CD4-positive, CD25-positive, alpha-beta regulatory T cell (primary cell): ENCODE results near the gene DSCAM. TPM values are rescaled to one million over a fixed set of nuclear protein-coding genes. Genes with fewer than 3 reads are reported as not detected.

Source experiments
- ATAC-seq, 2 donors: fragments of 150-1000 bp; cut with Tn5 transposase; one replicate each; pipeline ENCODE4 v1.10.0; 2021; ENCODE audit warnings: low read depth in 2 of 2, moderate number of reproducible peaks in 2 of 2, moderate library complexity in 1 of 2
- DNase-seq, 3 donors: peaks; one replicate each; pipeline versions ENCODE4 v3.0.0 to v3.0.0-alpha.2; 2012 to 2022; ENCODE audit warnings: mixed read lengths in 1 of 3
- H3K27ac ChIP-seq: one replicate; pipeline ENCODE4 v1.7.0; 2013; ENCODE audit warnings: mild to moderate bottlenecking, low read length; ENCODE audit not compliant: insufficient read depth, poor library complexity, severe bottlenecking
- H3K27me3 ChIP-seq: one replicate; pipeline ENCODE4 v1.7.0; 2013; ENCODE audit warnings: low read length; ENCODE audit not compliant: control insufficient read depth, insufficient read depth
- H3K36me3 ChIP-seq: one replicate; pipeline ENCODE4 v1.7.0; 2013; ENCODE audit warnings: mild to moderate bottlenecking, low read length, moderate library complexity; ENCODE audit not compliant: control insufficient read depth, insufficient read depth
- H3K4me1 ChIP-seq: 2 replicates; pipeline ENCODE4 v1.7.0; 2013; ENCODE audit warnings: mild to moderate bottlenecking, low read length; ENCODE audit not compliant: insufficient read depth, control insufficient read depth, poor library complexity, severe bottlenecking
- H3K4me3 ChIP-seq: one replicate; pipeline ENCODE4 v1.7.0; 2013; ENCODE audit warnings: low read depth, mild to moderate bottlenecking, low read length, moderate library complexity
- H3K9me3 ChIP-seq, 2 experiments: 1 replicate in 1 of 2; 2 replicates in 1 of 2; pipeline ENCODE4 v1.7.0; 2013; ENCODE audit warnings: low read length in 2 of 2, mild to moderate bottlenecking in 1 of 2, moderate library complexity in 1 of 2; ENCODE audit not compliant: control insufficient read depth in 2 of 2
- H3K27ac Mint-ChIP-seq, 3 donors: one replicate each; pipeline ENCODE4 v1.8.0; 2020 to 2022; ENCODE audit warnings: mild to moderate bottlenecking in 3 of 3, mixed read lengths in 3 of 3, moderate library complexity in 2 of 3
- H3K27me3 Mint-ChIP-seq: one replicate; pipeline ENCODE4 v1.8.0; 2022; ENCODE audit warnings: mild to moderate bottlenecking, mixed read lengths
- H3K36me3 Mint-ChIP-seq: one replicate; pipeline ENCODE4 v1.8.0; 2020; ENCODE audit warnings: mixed read lengths
- H3K4me1 Mint-ChIP-seq, 4 donors: one replicate each; pipeline ENCODE4 v1.8.0; 2020 to 2022; ENCODE audit warnings: mixed read lengths in 4 of 4, mild to moderate bottlenecking in 1 of 4
- H3K4me3 Mint-ChIP-seq, 4 donors: one replicate each; pipeline ENCODE4 v1.8.0; 2020 to 2022; ENCODE audit warnings: mild to moderate bottlenecking in 4 of 4, mixed read lengths in 4 of 4, moderate library complexity in 3 of 4
- H3K9me3 Mint-ChIP-seq, 7 donors: one replicate each; pipeline ENCODE4 v1.8.0; 2020 to 2022; ENCODE audit warnings: mixed read lengths in 7 of 7, mild to moderate bottlenecking in 3 of 7, moderate library complexity in 2 of 7
- polyA plus RNA-seq, 4 donors: library from polyadenylated mRNA; unstranded; fragments of 300-500 nt; fragmentation: Illumina TruSeq; gene quantifications; one replicate each; pipeline ENCODE4 v1.2.3, GENCODE V29; 2021
- total RNA-seq: library from RNA; stranded (reverse); gene quantifications from one replicate; pipeline ENCODE4 v1.2.3, GENCODE V29; 2022

Gene DSCAM
- total and polyA plus RNA-seq, 5 donors from 2014 or later = not detected

DNA sequence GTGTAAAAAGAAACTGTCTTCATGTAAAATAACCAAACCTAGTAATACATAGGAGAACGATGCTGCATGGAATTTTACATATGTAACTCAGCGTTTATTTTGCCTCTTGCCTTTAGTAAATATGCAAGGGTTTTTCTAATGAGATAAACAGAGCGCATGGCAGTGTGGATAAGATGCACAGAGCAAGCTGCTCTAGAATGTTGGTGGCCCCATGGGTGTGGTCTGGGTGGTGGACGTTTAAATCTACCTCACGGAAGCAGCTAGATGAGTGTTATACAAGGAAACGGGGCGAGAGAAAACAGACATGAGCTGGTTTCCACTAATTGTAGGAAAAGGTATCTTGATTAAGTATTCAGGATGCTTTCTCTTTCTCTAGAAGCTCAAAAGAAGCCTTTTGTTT lies 205.9 kb downstream of the DSCAM start:
- Mint-ChIP-seq H3K4me1 (no peaks in the 10 kb centered on the region), H3K4me3 (no peak overlapping the region)
- H3K9me3 ChIP-seq = peaks cover 0 to 2% of the 10 kb centered on the region in 2 experiments

GRCh38 chr21:40640266-40640789 lies 206.6 kb downstream of the DSCAM start:
- Histone ChIP-seq H3K4me1 (no peaks in the 10 kb centered on the region), H3K27ac (no peak overlapping the region), H3K9me3 (peaks cover 0 to 2% of the 10 kb centered on the region in 2 experiments), H3K4me3 (no peak overlapping the region), H3K36me3 (no peaks in the 10 kb centered on the region), H3K27me3 (no peaks in the 10 kb centered on the region)
- no peaks in the 10 kb centered on the region for H3K36me3 Mint-ChIP-seq
- no peaks in the 10 kb centered on the region for H3K27me3 Mint-ChIP-seq
- H3K4me3 Mint-ChIP-seq = no peak overlapping the region
- no peak for ATAC-seq
- no peak overlapping the region for H3K27ac Mint-ChIP-seq
- no peaks in the 10 kb centered on the region for H3K4me1 Mint-ChIP-seq
- peaks cover 2 to 7% (median 4%) of the 10 kb centered on the region in 7 donors for H3K9me3 Mint-ChIP-seq
- DNase-seq = no peak

More for the DNA sequence above, 205.9 kb downstream of the DSCAM start:
- Mint-ChIP-seq H3K36me3 (no peaks in the 10 kb centered on the region), H3K27ac (no peak overlapping the region), H3K9me3 (peaks cover 2 to 6% (median 4%) of the 10 kb centered on the region in 7 donors), H3K27me3 (no peaks in the 10 kb centered on the region)
- no peaks in the 10 kb centered on the region for H3K4me1 ChIP-seq
- H3K27ac ChIP-seq = no peak overlapping the region
- ATAC-seq = no peak
- H3K4me3 ChIP-seq = no peak overlapping the region
- no peaks in the 10 kb centered on the region for H3K36me3 ChIP-seq
- H3K27me3 ChIP-seq = no peaks in the 10 kb centered on the region
- no peak for DNase-seq

- Mint-ChIP-seq H3K36me3 (no peaks in the 10 kb centered on the region), H3K4me1 (no peaks in the 10 kb centered on the region), H3K27me3 (no peaks in the 10 kb centered on the region), H3K9me3 (peaks cover 0 to 7% (median 4%) of the 10 kb centered on the region in 7 donors), H3K27ac (no peak overlapping the region), H3K4me3 (no peak overlapping the region)
- ATAC-seq (no peak), DNase-seq (no peak)
- Histone ChIP-seq H3K9me3 (peaks cover 0 to 2% of the 10 kb centered on the region in 2 experiments), H3K4me1 (no peaks in the 10 kb centered on the region), H3K36me3 (no peaks in the 10 kb centered on the region), H3K4me3 (no peak overlapping the region), H3K27ac (no peak overlapping the region), H3K27me3 (no peaks in the 10 kb centered on the region)
Measured at GRCh38 chr21:40639616-40640194, 207.3 kb downstream of the DSCAM start.

DNA sequence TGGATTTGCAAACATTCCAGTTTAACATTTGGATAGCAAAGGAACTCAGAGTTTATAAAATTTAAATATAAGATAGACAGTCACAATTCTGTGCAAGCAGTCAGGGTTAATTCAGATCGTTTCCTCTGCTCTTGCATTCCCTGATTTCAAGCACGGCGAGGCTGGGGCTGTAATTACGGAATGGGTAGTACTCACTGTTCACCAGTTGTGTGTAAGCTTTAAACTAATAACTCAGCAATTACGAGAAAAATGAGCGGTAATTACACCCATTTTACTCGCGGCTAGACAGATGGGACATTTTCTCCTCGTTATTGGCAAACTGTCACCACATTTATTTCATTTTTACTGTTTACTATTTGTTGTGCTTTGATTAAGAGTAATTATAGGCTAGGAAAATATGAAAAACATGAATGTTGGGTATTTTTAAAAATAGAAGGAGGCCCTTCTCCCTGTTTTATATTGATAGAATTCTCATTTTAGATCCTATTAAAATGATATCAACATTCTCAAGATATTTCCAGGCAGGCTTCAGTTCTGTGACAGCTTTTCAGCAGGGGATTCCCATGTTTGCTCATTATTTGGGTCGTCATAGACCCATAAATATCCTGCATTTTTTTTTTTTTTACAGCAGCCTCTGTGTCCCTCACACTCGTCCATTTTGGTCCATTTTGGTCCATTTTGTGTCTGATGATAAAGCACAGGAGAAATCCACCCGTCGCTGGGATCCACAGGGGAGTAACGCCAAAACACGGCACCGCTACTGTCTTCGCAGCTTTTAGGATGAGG lies 208.3 kb downstream of the DSCAM start:
- Mint-ChIP-seq H3K27me3 (no peaks in the 10 kb centered on the region), H3K4me3 (no peak overlapping the region), H3K9me3 (peaks cover 0 to 9% (median 7%) of the 10 kb centered on the region in 7 donors), H3K27ac (peak overlapping the region in 1 of 3 donors; percentile 57), H3K4me1 (no peaks in the 10 kb centered on the region), H3K36me3 (no peaks in the 10 kb centered on the region)
- peaks cover 0 to 2% of the 10 kb centered on the region in 2 experiments for H3K9me3 ChIP-seq
- H3K36me3 ChIP-seq = no peaks in the 10 kb centered on the region
- H3K27ac ChIP-seq = no peak overlapping the region
- DNase-seq = no peak
- no peak overlapping the region for H3K4me3 ChIP-seq
- no peaks in the 10 kb centered on the region for H3K4me1 ChIP-seq
- H3K27me3 ChIP-seq = no peaks in the 10 kb centered on the region
- ATAC-seq = no peak

GRCh38 chr21:40636026-40636425 lies 210.9 kb downstream of the DSCAM start:
- H3K27me3 Mint-ChIP-seq = no peaks in the 10 kb centered on the region
- ATAC-seq = no peak
- H3K4me3 Mint-ChIP-seq = no peak overlapping the region
- no peak overlapping the region for H3K4me3 ChIP-seq
- peaks cover 0 to 12% (median 4%) of the 10 kb centered on the region in 7 donors for H3K9me3 Mint-ChIP-seq
- DNase-seq = no peak
- no peaks in the 10 kb centered on the region for H3K36me3 ChIP-seq
- no peak overlapping the region for H3K27ac ChIP-seq
- no peaks in the 10 kb centered on the region for H3K27me3 ChIP-seq
- H3K4me1 ChIP-seq = no peaks in the 10 kb centered on the region
- no peak overlapping the region for H3K27ac Mint-ChIP-seq
- no peaks in the 10 kb centered on the region for H3K36me3 Mint-ChIP-seq
- H3K9me3 ChIP-seq = peaks cover 0 to 2% of the 10 kb centered on the region in 2 experiments
- no peaks in the 10 kb centered on the region for H3K4me1 Mint-ChIP-seq

DNA sequence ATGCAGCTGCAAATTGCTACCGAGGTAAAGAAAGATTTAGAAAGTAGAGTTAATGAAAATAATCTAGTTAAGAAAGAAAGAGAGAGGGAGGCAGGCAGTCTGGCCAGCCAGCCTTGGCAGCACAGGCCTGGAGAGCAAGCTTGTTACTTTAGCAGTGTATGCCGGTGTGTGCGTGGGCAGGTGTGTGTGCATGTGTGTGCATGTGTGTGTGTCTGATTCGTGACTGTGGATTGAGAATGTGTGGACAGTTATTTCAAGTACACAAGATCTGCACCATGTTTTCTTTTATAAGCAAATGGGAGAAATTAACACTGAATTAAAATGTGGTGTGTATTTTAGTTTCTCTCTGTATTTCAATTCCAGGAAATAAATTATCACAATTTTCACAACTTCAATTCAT lies 211.6 kb downstream of the DSCAM start:
- no peaks in the 10 kb centered on the region for H3K4me1 ChIP-seq
- Mint-ChIP-seq H3K27ac (no peak overlapping the region), H3K4me1 (no peaks in the 10 kb centered on the region), H3K4me3 (no peak overlapping the region), H3K36me3 (no peaks in the 10 kb centered on the region), H3K27me3 (no peaks in the 10 kb centered on the region), H3K9me3 (peaks cover 0 to 12% (median 4%) of the 10 kb centered on the region in 7 donors)
- H3K36me3 ChIP-seq = no peaks in the 10 kb centered on the region
- DNase-seq = no peak
- H3K27ac ChIP-seq = no peak overlapping the region
- ATAC-seq = no peak
- no peaks in the 10 kb centered on the region for H3K27me3 ChIP-seq
- no peak overlapping the region for H3K4me3 ChIP-seq
- H3K9me3 ChIP-seq = peaks cover 0 to 2% of the 10 kb centered on the region in 2 experiments

GRCh38 chr21:40634141-40634540 lies 212.8 kb downstream of the DSCAM start:
- no peak overlapping the region for H3K4me3 Mint-ChIP-seq
- no peak for ATAC-seq
- Histone ChIP-seq H3K36me3 (no peaks in the 10 kb centered on the region), H3K9me3 (no peaks in the 10 kb centered on the region), H3K4me1 (no peaks in the 10 kb centered on the region), H3K27me3 (no peaks in the 10 kb centered on the region), H3K27ac (no peak overlapping the region), H3K4me3 (no peak overlapping the region)
- H3K4me1 Mint-ChIP-seq = no peaks in the 10 kb centered on the region
- peaks cover 0 to 13% (median 5%) of the 10 kb centered on the region in 7 donors for H3K9me3 Mint-ChIP-seq
- H3K27me3 Mint-ChIP-seq = no peaks in the 10 kb centered on the region
- no peak for DNase-seq
- H3K36me3 Mint-ChIP-seq = no peaks in the 10 kb centered on the region
- no peak overlapping the region for H3K27ac Mint-ChIP-seq
